ENCODE measurements around the gene EHMT2.

- TF ChIP-seq CTCF (conservative IDR thresholded peaks at IDR 0.05 in 1 of 2, IDR thresholded peaks at IDR 0.05 in 1 of 2; ENCODE audit: extremely low read depth in 1 of 2, insufficient read depth in 1 of 2, low read depth in 1 of 2, low read length in 2 of 2) (no peak), EZH2 (IDR thresholded peaks at IDR 0.05; ENCODE audit: borderline replicate concordance, low read length) (no peak)
These were observed 18.4 kb downstream of the EHMT2 start for GRCh38 chr6:31879143-31879542.
